Activated naive CD8-positive, alpha-beta T cell treated with anti-CD3 and anti-CD28 coated beads, Interleukin-2, amount 50 U/mL, for 16 hours (primary cell): ENCODE measurements around the gene MRPL37.
"Not testable (repeated sequence)": the region's sequence is repeated elsewhere in the genome, so short reads cannot be mapped to it uniquely, and the experiment has no call there.

Experiments used
- DNase-seq: peaks from one replicate; pipeline ENCODE4 v3.0.0-alpha.2; 2020; ENCODE audit warnings: low read depth, low spot score

MRPL37 gene

GRCh38 chr1:54219688-54220003 lies 19.7 kb downstream of the MRPL37 start:
- no peak for DNase-seq

GRCh38 chr1:54220004-54220811 lies 20.2 kb downstream of the MRPL37 start:
- no peak for DNase-seq

- no peak for DNase-seq
Measured at GRCh38 chr1:54221113-54221834, 21.3 kb downstream of the MRPL37 start.

GRCh38 chr1:54221867-54222484 lies 22.0 kb downstream of the MRPL37 start:
- no peak for DNase-seq

GRCh38 chr1:54222711-54223110 lies 22.7 kb downstream of the MRPL37 start:
- no peak for DNase-seq

GRCh38 chr1:54223441-54224202 lies 23.7 kb downstream of the MRPL37 start:
- DNase-seq = no peak

- DNase-seq = no peak
Measured at GRCh38 chr1:54224233-54224632, 24.3 kb downstream of the MRPL37 start.

GRCh38 chr1:54225378-54225777 lies 25.4 kb downstream of the MRPL37 start:
- no peak for DNase-seq

- DNase-seq = no peak
Measured at GRCh38 chr1:54225986-54226559, 26.1 kb downstream of the MRPL37 start.

GRCh38 chr1:54227091-54227602 lies 27.2 kb downstream of the MRPL37 start:
- no peak for DNase-seq

GRCh38 chr1:54227891-54228310 lies 27.9 kb downstream of the MRPL37 start:
- DNase-seq = no peak

GRCh38 chr1:54228638-54229079 lies 28.7 kb downstream of the MRPL37 start:
- DNase-seq = no peak

GRCh38 chr1:54229281-54229891 lies 29.4 kb downstream of the MRPL37 start:
- no peak for DNase-seq

- no peak for DNase-seq
Measured at GRCh38 chr1:54230507-54231339, 30.8 kb downstream of the MRPL37 start.

GRCh38 chr1:54233196-54233595 lies 33.2 kb downstream of the MRPL37 start:
- not testable (repeated sequence) for DNase-seq

- no peak for DNase-seq
Measured at GRCh38 chr1:54234284-54234683, 34.3 kb downstream of the MRPL37 start.

GRCh38 chr1:54237586-54237985 lies 37.6 kb downstream of the MRPL37 start:
- no peak for DNase-seq

GRCh38 chr1:54238353-54239034 lies 38.5 kb downstream of the MRPL37 start:
- no peak for DNase-seq

GRCh38 chr1:54239035-54239383 lies 39.0 kb downstream of the MRPL37 start:
- no peak for DNase-seq
